ENCODE data around the gene CAMK2G.
A peak's percentile ranks its signal among the peaks of the same experiment; 100 is the strongest.

The CAMK2G gene

DNA sequence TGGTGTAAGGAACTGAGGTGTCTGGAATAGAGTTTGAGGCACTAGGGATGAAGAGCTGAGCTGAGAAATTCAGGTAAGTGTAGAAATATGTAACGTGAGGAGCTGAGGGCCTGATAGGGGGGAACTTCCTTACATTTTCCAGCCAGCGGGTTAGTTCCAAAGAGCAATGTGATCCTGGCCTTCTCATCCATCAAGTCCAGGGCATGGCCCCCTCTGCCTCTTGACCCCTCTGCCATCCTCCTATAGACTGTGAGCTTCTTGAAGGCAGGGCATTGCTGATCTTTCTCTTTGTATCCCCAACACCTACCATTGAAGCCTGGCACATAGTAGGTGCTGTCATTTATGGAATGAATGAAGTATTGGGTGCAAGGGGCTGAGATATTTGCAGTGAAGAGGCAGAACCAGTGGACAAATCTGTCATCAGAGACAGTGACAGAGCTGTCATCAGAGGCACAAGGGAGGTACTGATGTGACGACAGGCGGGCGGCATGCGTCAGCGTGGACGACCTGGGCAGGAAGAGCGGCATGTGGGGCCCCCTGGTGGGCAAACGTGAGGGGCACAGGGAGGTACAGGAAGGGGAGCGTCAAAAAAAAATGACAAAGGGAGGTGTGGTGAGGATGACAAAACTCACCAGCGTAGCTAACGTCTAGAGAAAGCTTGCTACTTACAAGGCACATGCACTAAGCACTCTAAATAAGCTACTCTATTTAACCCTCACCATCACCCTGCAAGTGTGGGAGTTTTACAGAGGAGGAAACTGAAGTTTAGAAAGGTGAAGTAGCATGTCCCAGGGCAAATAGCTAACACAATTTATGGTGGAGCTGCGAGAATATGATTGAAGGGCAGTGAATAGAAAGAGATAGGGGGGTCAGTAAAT lies 5.2 kb upstream of the CAMK2G start:
- peak; percentile 91 for DNase-seq (ENCODE audit: low read depth)

DNA sequence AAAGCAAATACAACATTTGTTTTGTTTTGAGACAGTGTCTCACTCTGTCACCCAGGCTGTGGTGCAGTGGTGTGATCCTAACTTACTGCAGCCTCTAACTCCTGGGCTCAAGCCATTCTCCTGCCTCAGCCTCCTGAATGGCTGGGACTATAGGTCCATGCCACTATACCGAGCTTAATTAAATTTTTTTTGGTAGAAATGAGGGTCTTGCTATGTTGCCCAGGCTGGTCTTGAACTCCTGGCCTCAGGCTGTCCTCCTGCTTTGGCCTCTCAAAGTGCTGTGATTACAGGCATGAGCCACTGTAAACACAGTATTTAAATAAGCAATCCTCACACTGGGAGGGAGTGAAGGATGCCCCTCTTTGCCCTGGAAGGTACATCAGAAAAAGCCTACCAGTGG lies 4.0 kb upstream of the CAMK2G start:
- no peak for DNase-seq (ENCODE audit: low read depth)

DNA sequence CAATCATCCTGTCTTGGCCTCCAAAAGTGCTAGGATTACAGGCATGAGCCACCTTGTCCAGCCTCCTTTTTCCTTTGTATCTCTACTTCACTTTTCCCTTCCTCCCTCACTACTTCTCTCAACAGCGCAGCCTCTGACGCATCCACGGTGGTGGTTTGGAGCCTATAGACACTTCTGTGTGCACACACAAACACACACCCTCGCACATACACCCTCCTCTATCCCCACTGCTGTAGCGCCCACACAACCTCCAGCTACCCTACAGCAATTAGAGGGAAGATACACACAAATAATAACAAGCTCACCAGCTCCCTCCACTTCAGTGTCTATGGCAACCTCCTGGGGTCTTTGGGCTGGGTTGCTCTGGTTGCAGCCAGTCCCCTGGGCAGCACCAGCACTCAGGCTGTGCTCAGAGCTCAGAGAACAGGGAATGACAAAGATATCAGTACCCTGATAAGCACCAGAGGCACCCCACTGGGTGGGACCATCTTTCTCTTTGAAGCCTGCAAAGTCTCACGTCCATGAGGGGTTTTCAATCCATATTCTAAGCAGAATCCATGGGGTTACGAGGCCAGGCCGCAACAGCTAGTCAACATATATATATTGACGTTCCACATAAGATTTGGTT lies 3.3 kb upstream of the CAMK2G start:
- DNase-seq (ENCODE audit: low read depth) = no peak

DNA sequence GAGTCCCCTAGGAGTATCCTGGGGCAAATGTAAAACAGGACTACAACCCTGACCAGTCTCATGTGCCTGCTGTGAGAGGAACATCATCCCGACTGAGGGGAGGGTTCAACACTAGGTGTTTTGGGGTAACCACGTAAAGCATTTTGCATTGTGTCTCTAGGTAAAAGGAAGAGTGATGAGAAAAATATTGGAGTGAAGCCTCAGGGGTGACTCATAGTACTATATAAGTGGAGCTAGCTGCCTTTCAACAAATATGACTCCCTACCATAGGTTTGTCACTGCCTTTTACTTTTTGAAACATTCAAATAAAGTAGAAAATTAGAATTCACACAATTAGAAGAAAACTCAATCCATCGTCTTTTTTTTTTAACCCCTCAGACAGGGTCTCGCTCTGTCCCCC lies 2.6 kb upstream of the CAMK2G start:
- DNase-seq (ENCODE audit: low read depth) = no peak

DNA sequence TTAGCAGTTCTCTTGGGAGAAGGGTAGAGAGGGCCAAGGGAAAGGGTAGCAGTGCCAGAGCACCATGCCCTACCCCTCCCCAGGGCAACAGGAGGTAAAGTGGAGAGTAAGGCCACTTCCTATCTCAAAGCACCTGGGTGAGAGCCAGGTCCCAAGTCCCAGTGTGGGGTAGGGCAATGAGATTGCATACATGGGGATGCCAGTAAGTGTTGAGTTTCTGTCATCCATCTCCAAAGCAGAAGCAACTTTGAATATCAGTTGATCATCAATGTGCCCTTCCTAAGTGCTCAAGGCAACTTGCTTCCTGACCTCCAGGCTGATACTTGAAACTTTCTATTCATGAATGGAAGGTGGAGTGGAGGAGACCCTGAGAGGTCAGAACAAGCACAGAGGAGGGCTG lies 2.2 kb upstream of the CAMK2G start:
- DNase-seq (ENCODE audit: low read depth) = no peak

DNA sequence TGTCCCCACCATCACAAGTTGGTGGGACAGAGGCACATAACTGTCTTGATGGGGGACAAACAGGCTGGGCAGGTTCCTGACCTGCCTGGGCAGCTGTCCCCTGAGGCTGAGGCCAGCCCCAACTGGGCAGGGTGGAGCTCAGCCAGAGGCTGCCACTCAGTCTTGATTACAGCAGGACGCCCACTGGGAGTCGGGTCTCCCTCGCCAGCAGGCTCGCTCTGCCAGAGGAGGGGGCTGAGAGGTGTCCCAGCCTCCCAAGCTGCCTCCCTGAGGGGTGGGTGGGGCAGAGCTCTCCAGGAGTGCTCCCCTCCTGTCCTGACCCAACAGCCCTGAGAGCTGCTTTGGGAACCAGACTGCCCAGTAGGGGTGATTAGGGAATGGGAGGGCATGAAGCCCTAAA lies 1.8 kb upstream of the CAMK2G start:
- no peak for DNase-seq (ENCODE audit: low read depth)

DNA sequence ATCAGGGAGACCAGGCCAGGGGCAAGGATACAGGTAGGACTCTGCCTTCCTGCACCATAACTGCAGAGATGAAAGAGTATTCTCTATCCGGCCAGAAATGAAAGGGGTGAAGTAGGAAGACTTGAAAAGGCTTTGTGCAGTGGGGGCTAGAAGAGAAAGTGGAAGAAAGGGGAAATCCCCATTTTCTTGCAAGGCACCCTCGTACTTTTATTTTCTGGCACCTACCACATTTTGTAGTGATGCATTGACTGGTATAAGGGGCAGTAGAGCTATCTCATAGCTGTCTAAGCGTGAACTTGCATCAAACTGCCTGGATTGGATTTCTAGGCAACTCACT lies 752 bp upstream of the CAMK2G start:
- peak; percentile 32 for DNase-seq (ENCODE audit: low read depth)

DNA sequence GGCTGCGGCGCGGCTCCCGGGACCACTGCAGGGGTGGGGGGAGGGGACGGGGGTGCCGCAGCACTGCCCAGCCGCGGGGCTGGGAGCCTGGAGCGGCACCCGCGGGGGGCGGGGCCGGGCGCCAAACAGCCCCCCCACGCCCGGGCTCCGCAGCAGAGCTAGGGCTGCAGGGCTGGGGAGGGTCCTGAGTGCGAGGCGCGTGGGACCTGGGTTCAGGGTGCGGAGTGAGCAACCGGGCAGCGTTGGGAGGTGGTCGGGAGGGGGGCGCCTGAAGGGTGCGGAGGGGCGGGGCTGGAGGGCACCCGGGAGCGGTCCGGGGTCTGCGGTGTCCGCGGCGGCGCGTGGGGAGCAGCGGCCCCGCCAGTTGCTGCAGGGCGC lies 528 bp downstream of the CAMK2G start:
- DNase-seq (ENCODE audit: low read depth) = no peak

DNA sequence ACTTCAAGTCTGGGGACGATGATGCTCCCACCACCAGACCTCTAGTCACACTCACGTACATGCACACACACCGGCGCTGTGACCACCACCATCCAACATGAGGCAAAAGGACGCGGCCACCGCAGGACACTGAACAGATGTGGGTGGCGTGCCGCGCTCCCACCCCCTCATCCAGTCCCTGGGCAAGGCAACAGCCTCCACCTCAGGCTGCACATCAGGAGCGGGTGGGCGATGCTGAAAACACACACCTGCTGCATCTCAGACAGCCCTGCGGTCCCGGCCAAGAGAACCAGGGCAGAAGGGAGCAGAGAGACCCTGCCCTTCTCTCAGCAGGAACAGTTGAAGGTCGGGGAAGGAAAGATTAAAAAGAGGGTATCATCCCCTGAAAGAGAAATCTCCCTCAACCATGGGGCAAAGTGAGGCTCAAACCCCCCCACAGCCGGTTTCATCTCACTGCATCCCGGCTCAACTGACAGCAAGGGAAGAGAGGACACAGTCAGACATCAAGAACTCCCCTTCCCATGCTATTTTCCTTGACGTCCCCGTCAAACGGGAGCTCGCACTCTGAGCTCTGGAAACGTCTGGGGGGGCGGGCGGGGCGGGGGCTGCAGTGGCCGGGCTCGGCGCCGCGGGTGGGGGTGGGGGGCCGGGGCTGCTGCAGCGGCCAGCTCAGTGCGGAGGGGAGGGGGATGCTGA lies 1.1 kb downstream of the CAMK2G start:
- DNase-seq (ENCODE audit: low read depth) = no peak

DNA sequence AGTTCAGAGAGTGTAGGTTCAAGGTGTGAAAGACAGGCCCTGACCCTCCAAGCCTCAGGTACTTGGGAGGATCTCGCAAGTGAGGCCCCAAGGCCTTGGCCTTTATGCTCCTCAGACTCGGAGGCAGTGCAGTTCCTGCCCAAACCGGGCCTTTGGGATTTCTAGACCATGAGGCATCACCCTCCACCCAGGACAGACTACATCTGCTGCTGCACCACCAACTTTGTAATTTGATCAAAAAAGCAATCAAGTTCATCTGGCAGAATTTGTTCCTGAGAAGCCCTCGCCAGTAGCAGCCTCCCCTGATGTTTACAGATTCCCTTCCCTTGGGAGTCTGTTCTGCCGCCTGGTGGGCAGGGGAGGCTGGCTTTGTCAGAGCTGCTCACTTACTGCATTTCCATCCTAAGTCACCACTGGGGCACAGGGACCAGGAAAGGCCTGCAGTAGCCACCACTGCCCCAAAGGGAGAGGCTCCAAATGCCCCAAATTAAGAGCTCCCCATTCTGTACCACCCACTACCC lies 2.1 kb downstream of the CAMK2G start:
- no peak for DNase-seq (ENCODE audit: low read depth)

DNA sequence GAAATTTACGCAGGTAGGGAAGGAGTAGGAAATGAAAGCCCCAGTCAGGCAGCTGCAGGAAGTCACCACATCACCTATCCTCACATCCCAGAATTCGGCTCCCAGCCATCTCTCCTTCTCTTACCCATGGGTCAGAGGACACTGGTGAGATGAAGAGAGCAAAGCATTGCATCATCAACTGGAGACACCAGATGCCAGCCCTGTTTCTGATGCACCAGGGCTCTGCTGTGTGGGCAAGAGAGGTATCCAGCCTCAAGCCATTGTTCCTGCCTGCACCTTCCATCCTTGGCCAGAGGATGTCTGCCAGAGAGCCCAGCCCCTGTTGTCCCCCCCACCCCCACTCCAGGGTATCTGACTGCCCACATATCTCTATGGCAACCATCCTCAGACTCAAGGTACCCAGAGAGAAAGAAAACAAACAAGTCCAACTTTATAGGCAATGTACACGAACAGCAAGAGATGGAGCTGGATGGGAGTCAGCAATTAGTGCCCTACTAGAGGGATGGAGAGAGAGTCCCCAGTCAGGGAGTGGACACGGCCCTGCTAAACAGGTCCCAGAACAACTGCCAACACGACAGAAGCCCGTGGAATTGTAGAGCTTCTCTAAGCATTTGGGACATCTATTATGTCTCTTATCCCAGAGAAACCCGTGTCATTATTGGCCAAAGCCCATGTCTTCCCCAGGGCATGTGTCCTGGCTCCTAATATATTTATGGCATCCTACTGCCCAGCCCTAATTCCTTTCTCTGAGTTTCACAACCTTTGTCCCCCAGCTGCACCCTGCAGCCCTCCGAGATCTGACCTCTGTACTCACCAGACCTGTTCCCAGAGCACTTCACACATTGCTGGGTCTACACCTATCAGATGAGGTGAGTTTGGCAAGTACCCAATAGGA lies 2.8 kb downstream of the CAMK2G start:
- DNase-seq (ENCODE audit: low read depth) = no peak

DNA sequence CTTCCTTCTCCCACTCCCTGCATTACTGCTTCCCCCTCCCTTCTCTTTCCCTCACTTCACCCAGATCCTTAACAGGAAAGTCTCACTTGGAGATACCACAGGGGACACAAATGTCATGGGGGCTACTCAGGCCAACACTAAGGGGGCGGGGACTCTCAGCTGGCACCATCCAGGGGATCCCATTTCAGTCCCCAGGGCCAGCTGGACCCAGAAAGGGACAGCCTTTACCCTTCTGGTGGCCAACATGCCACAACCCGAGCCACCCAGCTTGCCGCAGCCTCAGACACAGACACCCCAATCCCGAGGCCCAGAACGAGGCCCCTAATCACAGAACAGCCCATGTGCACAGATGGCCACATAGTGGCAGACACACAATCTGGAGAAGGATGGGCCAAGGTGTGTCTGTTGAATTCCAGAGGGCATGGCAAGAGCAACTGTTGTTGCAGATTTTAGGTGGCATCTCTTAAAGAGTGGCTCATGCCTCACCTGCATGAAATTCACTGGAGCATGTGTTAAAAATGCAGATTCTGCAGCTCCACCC lies 5.6 kb downstream of the CAMK2G start:
- no peak for DNase-seq (ENCODE audit: low read depth)

DNA sequence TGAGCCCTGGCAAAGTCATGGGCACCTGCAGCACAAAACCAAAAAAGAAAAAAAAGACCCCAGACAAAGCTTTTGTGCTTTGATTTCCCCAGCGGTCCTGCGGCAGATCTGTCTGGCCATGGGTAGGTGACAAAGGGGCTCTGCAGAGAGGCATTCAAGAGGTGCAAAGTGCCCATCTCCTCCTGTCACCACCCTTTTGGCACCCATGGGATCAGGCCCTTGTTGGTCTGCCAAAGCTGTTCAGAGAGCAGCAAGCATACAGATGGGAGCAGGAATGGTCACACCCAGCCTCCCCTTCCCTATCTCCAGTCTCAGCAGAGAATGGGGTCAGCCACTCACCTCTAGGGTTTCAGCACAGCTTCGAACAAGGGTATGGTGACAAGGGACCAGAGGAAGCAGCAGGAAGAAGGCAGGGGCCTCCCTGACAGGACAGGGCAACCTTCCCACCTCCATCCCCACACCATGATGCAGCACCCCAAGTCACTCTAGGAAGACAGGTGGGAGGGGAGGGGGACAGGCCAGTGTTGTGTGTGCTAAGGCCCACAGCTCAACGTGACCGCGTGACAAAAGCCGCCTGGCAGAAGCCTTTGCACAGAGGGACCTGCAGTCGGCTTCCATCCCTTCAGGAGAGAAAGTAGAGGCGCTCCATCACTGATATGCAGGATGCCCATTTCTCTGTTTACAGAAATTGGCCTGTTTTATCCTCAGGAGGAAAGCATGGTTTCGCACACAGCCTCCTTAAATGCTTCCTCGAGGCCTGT lies 6.3 kb downstream of the CAMK2G start:
- DNase-seq (ENCODE audit: low read depth) = no peak

DNA sequence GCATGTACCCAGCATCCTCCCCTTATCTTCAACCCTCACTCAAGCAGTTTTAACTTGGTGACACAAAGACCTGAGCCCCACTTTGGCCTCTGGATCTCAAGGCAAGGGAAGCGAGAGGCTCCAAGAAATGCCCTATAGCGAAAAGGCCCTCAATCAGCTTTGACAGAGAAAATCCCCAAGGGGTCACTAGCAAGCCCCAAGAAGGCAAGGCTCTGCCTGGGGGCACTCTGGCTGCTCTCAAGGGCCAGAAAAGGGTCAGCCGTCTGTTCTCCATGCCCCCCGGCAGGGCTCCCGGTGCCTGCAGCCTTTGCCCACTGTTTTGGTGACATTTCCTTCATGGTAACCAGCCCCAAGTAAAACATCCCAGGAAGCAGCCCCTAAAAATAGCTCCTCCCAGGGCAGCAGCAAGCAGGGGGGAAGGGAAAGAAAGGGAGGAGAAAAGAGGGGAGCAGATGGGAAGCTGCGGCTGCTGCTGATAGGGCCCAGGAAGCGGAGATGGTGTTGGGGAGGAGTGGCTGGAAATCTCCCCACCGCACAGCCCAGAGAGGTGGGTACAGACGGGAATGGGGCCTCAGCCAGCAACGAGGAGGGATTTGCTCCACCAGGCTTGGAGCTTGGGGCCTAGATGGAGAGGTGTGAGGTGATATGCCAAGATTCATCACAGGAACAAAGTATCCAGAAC lies 7.1 kb downstream of the CAMK2G start:
- no peak for DNase-seq (ENCODE audit: low read depth)

DNA sequence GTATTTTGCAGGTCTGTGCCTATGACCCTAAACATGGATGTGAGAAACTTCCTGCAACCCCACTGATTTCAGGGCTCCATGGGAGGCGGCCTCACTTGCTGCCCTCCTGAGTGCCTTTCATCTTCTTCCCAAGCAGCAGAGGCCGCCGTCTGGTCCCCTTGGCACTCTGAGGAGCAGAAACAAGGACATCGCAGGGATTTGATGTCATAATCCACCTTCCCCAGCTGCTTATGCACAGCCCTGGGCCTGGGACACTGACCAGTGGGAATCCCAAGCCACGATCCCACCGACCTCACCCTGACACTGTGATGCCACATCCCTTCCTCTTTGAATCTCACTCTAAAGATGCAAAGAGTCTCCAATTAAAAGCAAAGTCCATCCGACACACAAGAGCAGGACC lies 7.7 kb downstream of the CAMK2G start:
- no peak for DNase-seq (ENCODE audit: low read depth)

DNA sequence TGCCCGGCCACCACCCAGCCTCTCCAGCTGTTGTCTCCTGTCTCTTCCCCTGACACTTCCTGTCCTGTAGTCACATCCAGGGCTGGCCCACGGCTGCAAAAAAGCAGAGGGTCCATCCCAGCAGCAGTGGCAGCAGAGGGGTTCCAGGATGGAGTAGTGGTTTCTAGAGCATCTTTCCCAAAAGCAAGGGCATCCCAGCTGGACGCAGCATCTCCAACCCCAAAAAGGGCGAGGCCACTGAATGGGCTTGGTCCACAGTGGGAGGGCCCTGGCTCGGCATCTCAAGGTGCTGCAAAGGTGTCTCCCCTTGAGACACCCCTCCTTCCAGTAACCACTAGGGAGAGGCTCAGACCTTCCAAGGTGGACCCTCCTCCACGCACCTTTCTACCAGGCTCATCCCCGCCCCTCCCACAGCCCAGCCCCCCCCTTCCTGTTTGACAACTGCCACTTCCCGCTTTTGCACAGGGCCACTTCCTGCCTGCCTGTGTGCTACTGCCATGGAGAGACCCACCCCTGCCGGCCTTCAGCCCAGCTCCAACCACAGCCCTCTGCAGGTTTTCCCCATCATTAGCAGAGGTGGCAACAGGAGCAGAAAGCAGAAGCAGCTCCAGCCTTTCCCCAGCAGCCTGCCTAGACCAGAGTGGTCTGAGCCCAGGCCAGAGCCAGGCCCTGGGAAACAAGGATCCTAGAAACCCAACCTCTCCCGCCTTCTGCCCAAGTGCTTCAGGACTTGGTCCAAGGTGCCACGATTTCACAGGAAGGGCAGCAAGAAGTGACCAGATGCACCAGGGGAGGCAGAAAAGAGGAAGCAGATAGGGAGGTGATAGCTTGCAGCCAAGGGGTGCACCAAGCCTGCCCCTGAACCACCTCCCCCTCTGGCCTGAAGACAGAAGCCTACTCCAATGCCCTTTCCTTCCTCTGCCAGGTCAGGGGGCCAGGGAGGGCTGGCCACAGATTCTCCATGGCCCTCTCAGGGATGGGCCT lies 8.6 kb downstream of the CAMK2G start:
- peak; percentile 20 for DNase-seq (ENCODE audit: low read depth)

DNA sequence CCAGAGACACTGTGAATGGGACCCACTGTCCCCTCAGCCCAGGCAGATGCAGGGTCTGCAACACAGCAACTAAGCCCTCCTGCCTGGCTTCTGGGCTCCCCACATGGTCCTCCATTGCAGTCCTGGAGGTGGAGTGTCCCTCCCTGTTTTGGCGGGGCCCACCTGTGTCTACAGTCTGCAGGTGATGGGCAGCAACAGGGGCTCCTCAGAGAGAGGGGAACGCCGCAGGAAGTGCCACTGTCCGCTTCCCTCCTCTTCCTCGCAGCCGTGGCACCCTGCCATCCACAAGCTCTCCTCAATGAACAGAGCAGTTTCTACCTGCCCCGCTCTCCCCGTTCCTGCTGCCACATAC lies 9.3 kb downstream of the CAMK2G start:
- DNase-seq (ENCODE audit: low read depth) = no peak

DNA sequence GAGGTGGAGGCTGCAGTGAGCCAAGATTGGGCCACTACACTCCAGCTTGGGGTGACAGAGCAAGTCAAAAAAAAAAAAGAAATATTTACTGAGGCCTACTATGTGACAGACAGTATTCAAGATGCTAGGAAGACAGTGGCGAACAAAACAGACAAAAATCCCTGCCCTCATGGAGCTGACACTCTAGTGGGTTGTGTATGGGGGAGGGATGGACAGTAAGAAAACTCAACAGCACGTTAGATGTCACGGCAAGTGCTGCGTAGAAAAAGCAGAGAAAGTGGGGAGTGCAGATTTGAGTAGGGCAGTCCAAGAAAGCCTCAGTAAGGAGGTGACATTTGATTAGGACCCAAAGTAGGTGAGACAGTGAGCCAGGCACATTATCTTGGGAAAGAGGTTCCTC lies 10.1 kb downstream of the CAMK2G start:
- no peak for DNase-seq (ENCODE audit: low read depth)

Data from activated gamma-delta T cell treated with anti-CD3 and anti-CD28 coated beads, Interleukin-2, amount 50 U/mL, for 16 hours (primary cell).